Measurements from ENCODE around the gene SLC35B3.
"Not testable (repeated sequence)": the region's sequence is repeated elsewhere in the genome, so short reads cannot be mapped to it uniquely, and the experiment has no call there.

Gene SLC35B3

GRCh38 chr6:8462694-8463093 lies 27.3 kb upstream of the SLC35B3 start:
- peak; percentile 67 for DNase-seq (ENCODE audit: low read depth)
- H3K4me3 ChIP-seq (ENCODE audit: low read depth, low read length), result no peak overlapping the region
- no peak for TF ChIP-seq CTCF (IDR thresholded peaks at IDR 0.05; ENCODE audit: control insufficient read depth, extremely low read depth, insufficient read depth)

GRCh38 chr6:8462169-8462568 lies 26.8 kb upstream of the SLC35B3 start:
- TF ChIP-seq CTCF (IDR thresholded peaks at IDR 0.05; ENCODE audit: control insufficient read depth, extremely low read depth, insufficient read depth), result peak; percentile 32
- peak; percentile 85 for DNase-seq (ENCODE audit: low read depth)
- H3K4me3 ChIP-seq (ENCODE audit: low read depth, low read length), result no peak overlapping the region

- TF ChIP-seq CTCF (IDR thresholded peaks at IDR 0.05; ENCODE audit: control insufficient read depth, extremely low read depth, insufficient read depth), result no peak
- DNase-seq (ENCODE audit: low read depth), result no peak
- no peak overlapping the region for H3K4me3 ChIP-seq (ENCODE audit: low read depth, low read length)
Observed at GRCh38 chr6:8446391-8446790, 11.0 kb upstream of the SLC35B3 start.

GRCh38 chr6:8445930-8446329 lies 10.6 kb upstream of the SLC35B3 start:
- not testable (repeated sequence) for DNase-seq (ENCODE audit: low read depth); H3K4me3 ChIP-seq (ENCODE audit: low read depth, low read length)

- TF ChIP-seq CTCF (IDR thresholded peaks at IDR 0.05; ENCODE audit: control insufficient read depth, extremely low read depth, insufficient read depth), result no peak
- DNase-seq (ENCODE audit: low read depth), result no peak
- no peak overlapping the region for H3K4me3 ChIP-seq (ENCODE audit: low read depth, low read length)
Observed at GRCh38 chr6:8442150-8442549, 6.8 kb upstream of the SLC35B3 start.

GRCh38 chr6:8441452-8441851 lies 6.1 kb upstream of the SLC35B3 start:
- DNase-seq (ENCODE audit: low read depth), result no peak
- TF ChIP-seq CTCF (IDR thresholded peaks at IDR 0.05; ENCODE audit: control insufficient read depth, extremely low read depth, insufficient read depth), result no peak
- H3K4me3 ChIP-seq (ENCODE audit: low read depth, low read length), result no peak overlapping the region

- no peak for DNase-seq (ENCODE audit: low read depth)
- H3K4me3 ChIP-seq (ENCODE audit: low read depth, low read length), result no peak overlapping the region
- TF ChIP-seq CTCF (IDR thresholded peaks at IDR 0.05; ENCODE audit: control insufficient read depth, extremely low read depth, insufficient read depth), result no peak
Observed at GRCh38 chr6:8439601-8440268, 4.4 kb upstream of the SLC35B3 start.

Data from LNCaP clone FGC (cell line).